ENCODE measurements around the gene ITGB4.

The ITGB4 gene

DNA sequence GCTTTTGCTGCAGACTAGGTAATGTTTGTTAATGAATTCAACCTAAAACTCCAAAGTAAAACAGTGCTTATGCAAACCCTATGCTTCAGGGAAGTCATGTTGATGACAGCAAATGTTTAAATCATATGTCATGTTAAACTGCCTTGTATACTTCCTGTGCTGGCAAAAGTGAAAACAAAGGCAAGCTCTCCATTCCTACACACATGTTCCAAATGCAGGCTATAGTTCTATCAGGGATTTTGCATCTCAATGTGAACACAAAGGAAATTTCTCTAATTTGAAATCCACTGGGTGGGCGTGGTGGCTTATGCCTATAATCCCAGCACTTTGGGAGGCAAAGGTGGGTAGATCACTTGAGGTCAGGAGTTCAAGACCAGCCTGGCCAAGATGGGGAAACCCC is 82.6 kb downstream of the ITGB4 start:
- intact Hi-C loops (cut with DNase I): no loop called here
- no peak for DNase-seq

DNA sequence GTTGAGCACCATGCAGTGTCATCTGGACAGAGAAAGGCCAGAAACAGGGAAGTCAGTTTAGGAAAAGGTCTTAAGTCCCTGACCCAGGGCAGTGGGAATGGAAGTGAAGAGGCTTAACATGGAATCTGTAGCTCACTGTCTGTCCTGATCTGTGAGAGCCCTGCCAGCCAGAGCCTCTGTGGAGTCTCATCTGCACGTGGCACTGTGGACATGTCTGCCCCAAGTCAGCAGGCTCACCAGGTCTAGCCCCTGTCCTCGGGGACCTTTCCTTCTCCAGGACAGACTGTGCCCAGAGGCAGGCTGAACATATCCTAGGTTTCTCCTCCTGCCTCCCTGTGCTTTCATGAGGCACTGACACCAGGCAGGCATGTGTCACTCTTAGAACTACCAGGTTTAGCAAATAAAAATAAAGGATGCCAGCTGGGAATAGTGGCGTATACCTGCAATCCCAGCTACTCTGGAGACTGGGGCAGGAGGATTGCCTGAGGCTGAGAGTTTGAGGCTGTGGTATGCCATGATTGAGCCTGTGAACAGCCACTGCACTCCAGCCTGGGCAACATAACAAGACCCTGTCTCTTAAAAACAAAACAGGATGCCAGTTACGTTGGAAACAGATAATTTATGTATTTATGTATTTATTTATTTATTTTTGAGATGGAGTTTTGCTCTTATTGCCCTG is 85.7 kb downstream of the ITGB4 start:
- intact Hi-C loops (cut with DNase I): no loop called here
- no peak for DNase-seq
